ENCODE results near the gene TRIB2. TPM values are rescaled to one million over a fixed set of nuclear protein-coding genes. Genes with fewer than 3 reads are reported as not detected.
"Not testable (repeated sequence)": the region's sequence is repeated elsewhere in the genome, so short reads cannot be mapped to it uniquely, and the experiment has no call there.

Gene TRIB2
- total RNA-seq (2014; rRNA removed; shearing (Covaris generic); ENCODE audit: low replicate concordance), result 59.4 and 76.6 TPM in 2 replicates

DNA sequence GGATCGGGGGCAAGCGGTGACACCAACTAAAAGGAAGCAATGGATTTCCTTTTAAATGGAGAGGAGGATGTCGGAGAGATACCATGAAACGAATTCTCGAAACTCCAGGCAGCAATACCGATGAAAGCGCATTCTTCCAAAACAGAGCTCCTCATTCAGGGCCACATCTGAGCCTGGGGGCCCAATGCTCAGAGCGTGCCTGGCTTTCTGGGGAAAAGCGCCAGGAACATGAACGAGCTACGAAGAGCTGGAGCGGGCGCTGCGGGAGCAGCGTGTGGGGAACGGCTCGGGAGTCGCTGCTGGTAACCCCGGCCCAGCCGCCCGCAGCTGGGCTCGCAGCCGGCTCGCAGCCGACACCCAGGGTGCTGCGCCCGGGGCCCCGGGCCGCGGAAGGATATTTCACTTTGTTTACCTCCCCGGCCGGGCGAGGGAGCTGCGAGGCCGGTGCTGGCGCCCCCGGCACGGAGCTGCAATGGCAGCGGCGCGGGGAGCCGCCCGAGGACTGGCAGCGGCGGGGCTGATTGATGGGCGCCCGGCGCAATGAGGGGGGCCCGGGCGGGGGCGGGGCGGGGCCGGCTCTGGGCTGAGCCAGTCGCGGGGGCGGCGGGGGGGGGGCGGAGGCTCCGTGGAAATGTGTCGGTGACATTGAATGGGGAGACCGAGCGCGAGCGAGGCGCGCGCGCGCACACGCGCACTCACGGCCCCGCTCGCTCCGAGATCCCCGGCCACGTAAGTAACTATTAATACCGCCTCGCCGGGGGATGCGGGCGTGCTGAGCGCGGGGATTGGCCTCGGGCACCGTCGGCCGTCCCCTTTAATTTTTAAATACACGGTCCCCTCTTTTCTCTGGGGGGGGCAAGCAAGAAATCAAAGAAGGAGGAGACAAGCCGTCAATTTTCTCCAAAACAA lies at the start of gene TRIB2:
Gene TRIB2 (plus strand): TSS at position 655 of the 909 bp plus-strand sequence. CDS start 1,372 bp downstream, outside the sequence.
- peak; percentile 99 for DNase-seq
- no peaks in the 10 kb centered on the region for H3K27me3 ChIP-seq
- peaks cover 3% of the 10 kb centered on the region; the same call in 1 of the 2 replicates for H3K36me3 ChIP-seq

GRCh38 chr2:12669036-12669435 lies 47.7 kb upstream of the TRIB2 start:
- H3K36me3 ChIP-seq, result no peaks in the 10 kb centered on the region
- DNase-seq, result no peak
- no peak overlapping the region for H3K4me3 ChIP-seq
- H3K27me3 ChIP-seq, result no peaks in the 10 kb centered on the region
- H3K9me3 ChIP-seq, result peaks cover 16% of the 10 kb centered on the region

More for the DNA sequence above, at the start of gene TRIB2:
- H3K4me3 ChIP-seq, result peak within 1 kb of the TSS; percentile 88
- no peaks in the 10 kb centered on the region; the same call in 1 of the 2 replicates for H3K9me3 ChIP-seq

DNA sequence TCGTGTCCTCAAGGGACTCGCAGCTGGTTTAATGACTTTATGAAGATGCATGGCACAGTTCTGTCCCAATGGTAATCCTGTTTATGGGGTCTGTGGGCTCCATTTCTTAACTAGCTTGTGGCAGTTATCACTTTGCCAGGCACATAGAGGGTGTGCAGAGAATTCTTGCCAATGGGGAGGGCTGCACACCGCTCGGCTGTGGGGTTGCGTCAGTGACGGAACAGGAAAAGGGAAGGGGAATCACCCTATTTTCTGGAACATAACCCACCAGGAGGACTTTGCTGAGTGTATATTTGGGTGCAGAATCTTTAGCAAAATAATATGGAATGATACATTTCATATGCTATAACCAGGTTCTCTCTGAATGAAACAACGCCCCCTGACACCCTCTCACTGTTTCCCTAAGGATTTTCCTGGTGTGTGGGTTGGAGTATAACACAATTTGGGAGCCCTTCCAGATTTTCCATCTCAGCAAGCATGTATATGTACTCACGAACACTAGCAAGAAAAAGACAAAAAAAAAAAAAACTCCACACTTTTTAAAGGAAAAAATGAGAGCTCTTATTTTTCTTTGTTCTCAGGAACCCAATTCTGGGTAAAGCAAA lies 43.9 kb upstream of the TRIB2 start:
- H3K9me3 ChIP-seq, result peaks cover 2% of the 10 kb centered on the region; the same call in 1 of the 2 replicates
- no peaks in the 10 kb centered on the region for H3K36me3 ChIP-seq
- H3K27me3 ChIP-seq, result no peaks in the 10 kb centered on the region
- no peak overlapping the region for H3K4me3 ChIP-seq
- DNase-seq, result no peak

DNA sequence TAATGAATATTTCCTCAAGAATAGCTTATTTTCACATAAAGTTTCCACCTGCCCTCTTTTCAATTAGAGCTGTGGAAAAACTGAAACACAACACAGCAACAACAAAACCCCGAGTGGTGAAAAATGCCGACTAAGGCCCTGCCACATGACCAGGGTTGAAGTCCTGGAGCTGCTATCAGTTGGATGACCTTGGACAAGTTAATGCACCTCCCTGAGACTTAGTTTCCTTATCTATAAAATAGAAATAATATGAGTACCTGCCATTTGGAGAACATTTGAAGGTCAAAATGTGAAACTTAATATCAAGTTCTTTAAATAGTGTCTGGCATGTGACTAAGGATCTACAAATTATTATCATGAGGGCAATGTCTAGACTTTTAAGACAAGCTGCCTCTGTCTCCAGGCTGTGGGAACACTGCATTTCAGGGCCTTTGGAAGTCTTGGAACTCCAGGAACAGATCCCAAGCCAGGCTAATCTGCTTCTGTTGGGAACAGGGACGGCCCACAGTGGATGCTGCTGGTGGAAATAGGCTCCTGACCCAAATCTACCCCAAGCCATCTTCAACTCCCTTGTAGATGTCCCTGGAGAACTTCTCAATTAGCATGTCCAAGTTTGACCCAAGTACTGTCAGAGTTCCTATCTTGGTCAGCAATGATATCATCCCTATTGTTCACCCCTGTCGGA lies 42.0 kb upstream of the TRIB2 start:
- H3K4me3 ChIP-seq, result no peak overlapping the region
- no peaks in the 10 kb centered on the region for H3K27me3 ChIP-seq
- no peaks in the 10 kb centered on the region for H3K36me3 ChIP-seq
- DNase-seq, result no peak
- peaks cover 2% of the 10 kb centered on the region; the same call in 1 of the 2 replicates for H3K9me3 ChIP-seq

DNA sequence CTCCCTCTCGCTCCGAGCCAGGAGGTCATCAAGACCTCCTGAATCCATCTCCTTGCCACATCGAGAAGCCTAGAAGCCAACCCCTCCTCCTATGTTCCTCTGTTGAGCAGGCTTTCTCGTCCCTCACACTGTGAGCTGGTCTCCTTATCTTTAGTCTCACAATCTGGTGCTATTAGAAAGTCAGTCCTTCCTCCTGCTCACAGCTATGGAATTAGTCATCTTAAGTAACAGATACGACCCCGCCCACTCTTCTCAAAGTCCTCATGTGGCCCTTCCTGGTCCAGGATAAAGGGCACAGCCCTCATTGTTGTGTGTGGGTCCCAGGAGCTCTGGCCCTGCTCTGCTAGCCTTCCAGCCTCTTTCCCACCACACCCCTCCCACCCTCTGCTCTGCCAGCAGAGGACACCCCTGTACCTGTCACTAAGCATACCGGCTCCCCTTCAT lies 41.4 kb upstream of the TRIB2 start:
- Histone ChIP-seq H3K36me3 (no peaks in the 10 kb centered on the region), H3K4me3 (no peak overlapping the region), H3K27me3 (no peaks in the 10 kb centered on the region), H3K9me3 (peaks cover 4% of the 10 kb centered on the region)
- DNase-seq, result peak; percentile 50

GRCh38 chr2:12675801-12676200 lies 40.9 kb upstream of the TRIB2 start:
- Histone ChIP-seq H3K9me3 (peaks cover 7% of the 10 kb centered on the region), H3K36me3 (no peaks in the 10 kb centered on the region), H3K4me3 (no peak overlapping the region), H3K27me3 (no peaks in the 10 kb centered on the region)
- DNase-seq, result no peak

- Histone ChIP-seq H3K27me3 (no peaks in the 10 kb centered on the region), H3K9me3 (peaks cover 7% of the 10 kb centered on the region)
- DNase-seq, result no peak
Measured at GRCh38 chr2:12676771-12677170, 40.0 kb upstream of the TRIB2 start.

DNA sequence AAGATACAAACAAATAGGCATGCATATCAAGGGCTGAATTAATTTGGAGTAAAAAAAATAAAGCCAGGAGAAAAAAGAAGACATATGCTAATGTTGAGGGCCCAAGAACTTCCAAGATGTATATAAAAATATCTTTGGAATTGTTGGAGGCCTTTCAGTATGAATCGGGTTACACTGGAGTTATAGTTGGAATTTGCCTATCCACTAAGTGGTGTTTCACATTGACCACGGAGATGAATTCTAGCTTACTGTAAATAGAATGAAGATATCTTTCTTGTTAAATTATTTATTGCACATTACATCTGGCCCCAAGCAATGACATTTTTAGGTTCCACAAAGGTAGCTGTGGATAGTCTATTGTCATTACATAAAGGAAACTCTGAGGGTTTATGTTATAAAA lies 38.5 kb upstream of the TRIB2 start:
- no peak overlapping the region for H3K4me3 ChIP-seq
- H3K36me3 ChIP-seq, result no peaks in the 10 kb centered on the region
- DNase-seq, result no peak
- H3K27me3 ChIP-seq, result 0 out of 2 replicates have a peak, but pooled peaks cover under 1% of the 10 kb centered on the region
- peaks cover 7% of the 10 kb centered on the region for H3K9me3 ChIP-seq

More at GRCh38 chr2:12676771-12677170, 40.0 kb upstream of the TRIB2 start:
- Histone ChIP-seq H3K4me3 (no peak overlapping the region), H3K36me3 (no peaks in the 10 kb centered on the region)

GRCh38 chr2:12679550-12680072 lies 37.1 kb upstream of the TRIB2 start:
- no peak for DNase-seq
- Histone ChIP-seq H3K27me3 (0 out of 2 replicates have a peak, but pooled peaks cover 8% of the 10 kb centered on the region), H3K4me3 (no peak overlapping the region), H3K36me3 (no peaks in the 10 kb centered on the region), H3K9me3 (peaks cover 7% of the 10 kb centered on the region)

GRCh38 chr2:12680115-12680514 lies 36.6 kb upstream of the TRIB2 start:
- not testable (repeated sequence) for H3K27me3 ChIP-seq, H3K36me3 ChIP-seq, DNase-seq, H3K4me3 ChIP-seq, H3K9me3 ChIP-seq

GRCh38 chr2:12682017-12682416 lies 34.7 kb upstream of the TRIB2 start:
- DNase-seq, result no peak
- H3K9me3 ChIP-seq, result peaks cover 5% of the 10 kb centered on the region; the same call in 1 of the 2 replicates
- no peak overlapping the region for H3K4me3 ChIP-seq
- H3K36me3 ChIP-seq, result no peaks in the 10 kb centered on the region
- H3K27me3 ChIP-seq, result 0 out of 2 replicates have a peak, but pooled peaks cover 8% of the 10 kb centered on the region

DNA sequence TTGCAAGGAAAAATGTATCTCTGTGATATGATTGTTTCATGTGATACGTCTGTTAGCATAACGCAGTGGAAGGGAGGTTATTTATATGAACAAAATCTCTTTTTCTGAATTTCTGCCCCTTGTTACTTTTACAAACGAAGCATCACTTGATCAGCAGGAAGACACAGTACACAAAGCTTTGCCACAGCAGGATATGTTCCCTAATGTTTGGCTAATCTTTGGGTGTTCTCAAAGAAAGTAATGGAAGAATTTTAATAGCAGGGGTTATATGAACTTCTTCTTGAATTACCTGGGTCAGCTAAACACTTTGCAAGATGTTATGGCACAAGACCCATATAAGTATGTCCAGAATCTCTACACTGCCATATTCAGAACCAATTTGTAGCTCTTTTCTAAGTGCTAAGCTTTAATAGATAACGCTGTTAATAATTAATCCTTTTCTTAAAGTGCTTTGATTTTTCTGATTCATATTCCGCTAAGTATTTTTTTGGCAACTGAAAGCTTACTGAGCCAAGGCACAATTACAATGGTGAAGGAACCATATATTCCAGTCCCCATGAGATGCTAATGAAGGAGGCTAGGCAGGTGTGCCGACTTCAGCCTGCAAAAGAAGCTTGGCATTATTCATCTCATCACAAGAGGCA lies 33.2 kb upstream of the TRIB2 start:
- no peak for DNase-seq
- Histone ChIP-seq H3K27me3 (0 out of 2 replicates have a peak, but pooled peaks cover 8% of the 10 kb centered on the region), H3K4me3 (no peak overlapping the region), H3K36me3 (no peaks in the 10 kb centered on the region), H3K9me3 (peaks cover 7% of the 10 kb centered on the region; the same call in 1 of the 2 replicates)

- no peaks in the 10 kb centered on the region for H3K36me3 ChIP-seq
- DNase-seq, result no peak
- 0 out of 2 replicates have a peak, but pooled peaks cover 8% of the 10 kb centered on the region for H3K27me3 ChIP-seq
- no peak overlapping the region for H3K4me3 ChIP-seq
- H3K9me3 ChIP-seq, result peaks cover 11% of the 10 kb centered on the region; the same call in 1 of the 2 replicates
Measured at GRCh38 chr2:12684471-12684936, 32.2 kb upstream of the TRIB2 start.

DNA sequence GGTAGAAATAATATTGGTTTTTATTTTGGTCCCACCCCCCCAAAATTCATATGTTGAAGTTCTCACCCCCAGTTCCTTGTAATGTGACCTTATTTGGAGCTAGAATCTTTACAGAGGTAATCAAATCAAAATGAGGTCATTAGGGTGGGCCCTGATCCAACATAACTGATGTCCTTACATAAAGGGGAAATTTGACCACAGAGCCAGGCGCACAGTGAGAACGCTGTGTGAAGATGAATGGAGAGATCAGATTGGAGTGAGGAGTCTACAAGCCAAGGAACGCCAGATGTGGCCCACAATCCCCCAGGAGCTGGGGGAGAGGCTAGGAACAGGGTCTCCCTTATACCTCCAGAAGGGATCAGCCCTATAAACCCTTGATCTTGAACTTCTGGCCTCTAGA lies 31.6 kb upstream of the TRIB2 start:
- no peak overlapping the region for H3K4me3 ChIP-seq
- peaks cover 17% of the 10 kb centered on the region for H3K9me3 ChIP-seq
- no peak for DNase-seq
- no peaks in the 10 kb centered on the region for H3K36me3 ChIP-seq
- H3K27me3 ChIP-seq, result 0 out of 2 replicates have a peak, but pooled peaks cover 8% of the 10 kb centered on the region

DNA sequence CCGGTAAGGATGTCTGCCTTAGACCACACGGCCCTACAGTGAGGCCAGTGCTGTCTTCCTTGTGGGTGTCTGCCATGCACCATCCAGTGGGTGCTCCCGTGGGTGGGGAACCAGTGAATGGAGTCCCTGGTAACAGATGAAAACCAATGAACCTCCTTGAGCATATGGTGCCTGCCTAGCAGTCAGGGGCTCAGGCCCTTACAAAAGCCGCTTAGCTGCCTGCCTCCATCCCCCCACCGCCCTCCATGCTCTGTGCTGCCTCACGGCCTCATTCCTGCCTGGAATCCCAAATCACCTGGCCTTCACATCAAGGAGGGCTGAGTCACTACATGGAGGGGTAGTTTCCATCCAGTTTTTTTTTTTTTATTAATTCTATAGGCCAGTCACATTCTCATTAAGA lies 30.8 kb upstream of the TRIB2 start:
- Histone ChIP-seq H3K27me3 (0 out of 2 replicates have a peak, but pooled peaks cover 8% of the 10 kb centered on the region), H3K36me3 (no peaks in the 10 kb centered on the region)
- DNase-seq, result no peak

More for the DNA sequence above, 30.8 kb upstream of the TRIB2 start:
- no peak overlapping the region for H3K4me3 ChIP-seq
- peaks cover 20% of the 10 kb centered on the region for H3K9me3 ChIP-seq

Data from MG63 (cell line).